K562 (cell line): ENCODE data around the gene RPL39L.

ENCODE experiments used
- CTCF ChIP-seq, 3 experiments: IDR thresholded peaks in 2 of 3; conservative IDR thresholded peaks in 1 of 3; 2 replicates each; pipeline ENCODE4 v1.5.1; 2011 to 2012; ENCODE audit warnings: low read length in 3 of 3, mild to moderate bottlenecking in 3 of 3, control low read depth in 2 of 3, improper control_type of control experiment in 1 of 3, inconsistent platforms in 1 of 3, low read depth in 1 of 3, mixed read lengths in 1 of 3, moderate library complexity in 1 of 3; ENCODE audit not compliant: insufficient read depth in 2 of 3
- REST ChIP-seq, 2 experiments: fragments of 450-650 bp; formaldehyde crosslinking in 1 of 2; IDR thresholded peaks; 2 replicates each; pipeline versions ENCODE4 v1.4.0 to v1.6.1; 2014 to 2020; ENCODE audit warnings: mild to moderate bottlenecking in 2 of 2, borderline replicate concordance in 1 of 2, low read depth in 1 of 2

- TF ChIP-seq REST (IDR thresholded peaks at IDR 0.05; ENCODE audit: borderline replicate concordance) (no peak), REST (CRISPR knock-in tag; IDR thresholded peaks at IDR 0.05; ENCODE audit: low read depth) (no peak), CTCF (IDR thresholded peaks at IDR 0.05 in 2 of 3, conservative IDR thresholded peaks at IDR 0.05 in 1 of 3; ENCODE audit: insufficient read depth in 2 of 3, low read depth in 1 of 3, low read length in 3 of 3) (no peak)
Measured at GRCh38 chr3:187086831-187087230, 52.5 kb downstream of the RPL39L start.
